H1 (cell line): ENCODE data around the gene PPME1. TPM values are rescaled to one million over a fixed set of nuclear protein-coding genes. Genes with fewer than 3 reads are reported as not detected.

Source experiments
- CTCF ChIA-PET: fragments of 300-600 bp; sonication (Branson Sonifier 250); formaldehyde crosslinking; loops from one replicate; lab custom pipeline; 2021; ENCODE audit not compliant: partially characterized antibody; lab: Charles Lee
- POLR2A ChIA-PET: fragments of 300-600 bp; sonication (Branson Sonifier 250); formaldehyde crosslinking; loops from one replicate; lab custom pipeline; 2021; ENCODE audit warnings: inconsistent platforms; ENCODE audit not compliant: partially characterized antibody; lab: Charles Lee
- DNase-seq, 2 experiments: peaks; one replicate each; pipeline versions ENCODE4 v3.0.0 to v3.0.0-alpha.2; 2010 to 2022; ENCODE audit warnings: low spot score in 2 of 2, low read depth in 1 of 2, mixed read lengths in 1 of 2
- FAIRE-seq: peaks from 2 replicates; lab custom pipeline; 2011; peaks lifted over from hg19 to GRCh38; lab: Jason Lieb, UNC
- H2AFZ ChIP-seq: 2 replicates; pipeline ENCODE4 v1.8.1; 2012; ENCODE audit warnings: low read length, inconsistent platforms
- H2AK5ac ChIP-seq: 2 replicates; pipeline ENCODE4 v1.6.1; 2013; ENCODE audit warnings: low read depth, low read length
- H2BK120ac ChIP-seq: replicated peaks from 2 replicates; pipeline ENCODE3; 2013; ENCODE audit warnings: low read depth, low read length, inconsistent platforms
- H2BK12ac ChIP-seq: 2 replicates; pipeline ENCODE4 v1.6.1; 2013; ENCODE audit warnings: low read depth, low read length
- H2BK15ac ChIP-seq: 2 replicates; pipeline ENCODE4 v1.6.1; 2013; ENCODE audit warnings: low read length
- H2BK20ac ChIP-seq: 2 replicates; pipeline ENCODE4 v1.6.1; 2013; ENCODE audit warnings: low read length
- H2BK5ac ChIP-seq: 2 replicates; pipeline ENCODE4 v1.6.1; 2013; ENCODE audit warnings: low read depth, low read length
- H3K14ac ChIP-seq: 2 replicates; pipeline ENCODE4 v1.6.1; 2013; ENCODE audit warnings: inconsistent platforms; ENCODE audit not compliant: insufficient read length
- H3K18ac ChIP-seq: 2 replicates; pipeline ENCODE4 v1.6.1; 2013; ENCODE audit warnings: low read length; ENCODE audit errors: extremely low read depth
- H3K23ac ChIP-seq: 2 replicates; pipeline ENCODE4 v1.6.1; 2013; ENCODE audit warnings: inconsistent platforms; ENCODE audit not compliant: insufficient read length
- H3K23me2 ChIP-seq: 2 replicates; pipeline ENCODE4 v1.6.1; 2013; ENCODE audit warnings: low read depth, low read length
- H3K27ac ChIP-seq: 2 replicates; pipeline ENCODE4 v1.6.1; 2011; ENCODE audit warnings: low read depth, low read length, inconsistent platforms
- H3K27me3 ChIP-seq, 4 experiments: replicated peaks in 1 of 4; 1 replicate in 1 of 4; 2 replicates in 3 of 4; pipeline versions ENCODE4 v1.6.1 to v1.8.1; 2011 to 2013; ENCODE audit warnings: low read length in 3 of 4, mild to moderate bottlenecking in 3 of 4, inconsistent platforms in 2 of 4, mixed read lengths in 2 of 4, moderate library complexity in 1 of 4; ENCODE audit not compliant: control insufficient read depth in 3 of 4, insufficient read depth in 3 of 4; ENCODE audit errors: extremely low read depth in 1 of 4
- H3K36me3 ChIP-seq, 4 experiments: 2 replicates each; pipeline versions ENCODE4 v1.6.1 to v1.8.1; 2011 to 2013; ENCODE audit warnings: mild to moderate bottlenecking in 4 of 4, low read length in 3 of 4, moderate library complexity in 2 of 4, control low read depth in 1 of 4, inconsistent platforms in 1 of 4; ENCODE audit not compliant: insufficient read depth in 4 of 4, control insufficient read depth in 2 of 4
- H3K4ac ChIP-seq: replicated peaks from 2 replicates; pipeline ENCODE3; 2013; ENCODE audit warnings: low read length, low read depth, mixed read lengths, inconsistent platforms; ENCODE audit not compliant: insufficient read length
- H3K4me1 ChIP-seq, 4 experiments: replicated peaks in 1 of 4; 1 replicate in 1 of 4; 2 replicates in 3 of 4; pipeline versions ENCODE4 v1.6.1 to v1.8.1; 2011 to 2013; ENCODE audit warnings: low read length in 3 of 4, inconsistent platforms in 2 of 4, mixed read lengths in 1 of 4; ENCODE audit not compliant: insufficient read depth in 4 of 4, control insufficient read depth in 3 of 4
- H3K4me2 ChIP-seq, 2 experiments: 2 replicates each; pipeline versions ENCODE4 v1.6.1 to v1.8.1; 2011 to 2013; ENCODE audit warnings: low read depth in 2 of 2, low read length in 2 of 2, control low read depth in 1 of 2, inconsistent platforms in 1 of 2, mild to moderate bottlenecking in 1 of 2; ENCODE audit not compliant: insufficient read depth in 1 of 2
- H3K4me3 ChIP-seq, 4 experiments: fragments of 200-600, 300-600 bp in 1 of 4; sonication (generic), shearing (Covaris generic), sonication (Bioruptor Twin) in 1 of 4; 2 replicates each; pipeline versions ENCODE4 v1.5.1 to v1.8.1; 2011 to 2016; ENCODE audit warnings: low read length in 4 of 4, low read depth in 3 of 4, control low read depth in 2 of 4, inconsistent platforms in 2 of 4, mild to moderate bottlenecking in 2 of 4, mixed read lengths in 1 of 4, moderate library complexity in 1 of 4; ENCODE audit not compliant: insufficient read depth in 2 of 4; ENCODE audit errors: extremely low read depth in 1 of 4
- H3K56ac ChIP-seq: replicated peaks from 2 replicates; pipeline ENCODE3; 2013; ENCODE audit warnings: low read depth, mild to moderate bottlenecking, mixed read lengths, low read length, inconsistent platforms; ENCODE audit not compliant: insufficient read length
- H3K79me1 ChIP-seq: 2 replicates; pipeline ENCODE4 v1.6.1; 2013; ENCODE audit warnings: low read depth, low read length, control low read depth
- H3K79me2 ChIP-seq, 2 experiments: 2 replicates each; pipeline versions ENCODE4 v1.6.1 to v1.8.1; 2012 to 2013; ENCODE audit warnings: low read length in 2 of 2, mild to moderate bottlenecking in 2 of 2, inconsistent platforms in 1 of 2; ENCODE audit not compliant: insufficient read depth in 2 of 2, control insufficient read depth in 1 of 2
- H3K9ac ChIP-seq, 4 experiments: replicated peaks in 1 of 4; 1 replicate in 1 of 4; 2 replicates in 3 of 4; pipeline versions ENCODE4 v1.6.1 to v1.8.1; 2011 to 2013; ENCODE audit warnings: low read depth in 3 of 4, low read length in 3 of 4, control low read depth in 2 of 4, mild to moderate bottlenecking in 2 of 4, moderate library complexity in 2 of 4, inconsistent platforms in 1 of 4; ENCODE audit errors: extremely low read depth in 1 of 4
- H3K9me3 ChIP-seq, 2 experiments: 2 replicates each; pipeline versions ENCODE4 v1.6.1 to v1.8.1; 2012 to 2013; ENCODE audit warnings: mild to moderate bottlenecking in 2 of 2, moderate library complexity in 2 of 2, control low read depth in 1 of 2, inconsistent platforms in 1 of 2, low read depth in 1 of 2, low read length in 1 of 2, mixed read lengths in 1 of 2; ENCODE audit not compliant: insufficient read depth in 2 of 2
- H4K20me1 ChIP-seq, 2 experiments: replicated peaks in 1 of 2; 2 replicates each; pipeline versions ENCODE3 to v1.8.1; 2011 to 2013; ENCODE audit warnings: inconsistent platforms in 2 of 2, low read length in 2 of 2, mild to moderate bottlenecking in 1 of 2; ENCODE audit not compliant: insufficient read depth in 2 of 2, control insufficient read depth in 1 of 2
- H4K5ac ChIP-seq: 2 replicates; pipeline ENCODE4 v1.6.1; 2013; ENCODE audit warnings: low read length, low read depth, mixed read lengths, inconsistent platforms; ENCODE audit not compliant: insufficient read length
- H4K8ac ChIP-seq: 2 replicates; pipeline ENCODE4 v1.8.0; 2013; ENCODE audit warnings: mild to moderate bottlenecking, moderate library complexity, low read length, inconsistent platforms; ENCODE audit not compliant: insufficient read depth; ENCODE audit errors: extremely low read depth
- H4K91ac ChIP-seq: replicated peaks from 2 replicates; pipeline ENCODE3; 2013; ENCODE audit warnings: low read length, mixed read lengths, inconsistent platforms; ENCODE audit not compliant: insufficient read length
- ATF3 ChIP-seq: IDR thresholded peaks from 2 replicates; pipeline ENCODE4 v1.6.1; 2011; ENCODE audit warnings: low read depth, mild to moderate bottlenecking, low read length; ENCODE audit not compliant: insufficient read depth
- E2F6 ChIP-seq: IDR thresholded peaks from 2 replicates; pipeline ENCODE4 v1.6.1; 2012; ENCODE audit warnings: inconsistent platforms
- HDAC2 ChIP-seq, 2 experiments: fragments of 300-600 bp in 1 of 2; sonication (generic) in 1 of 2; IDR thresholded peaks; 2 replicates each; pipeline ENCODE4 v1.6.1; 2011 to 2012; ENCODE audit warnings: low read depth in 2 of 2, low read length in 2 of 2, mild to moderate bottlenecking in 2 of 2, moderate library complexity in 2 of 2, borderline replicate concordance in 1 of 2, inconsistent platforms in 1 of 2
- MAX ChIP-seq: IDR thresholded peaks from 2 replicates; pipeline ENCODE4 v1.6.1; 2012; ENCODE audit warnings: inconsistent platforms
- NANOG ChIP-seq: IDR thresholded peaks from 2 replicates; pipeline ENCODE4 v1.6.1; 2011; ENCODE audit warnings: low read length, low read depth, mild to moderate bottlenecking, inconsistent platforms; ENCODE audit not compliant: insufficient read depth, poor library complexity, severe bottlenecking
- NRF1 ChIP-seq: IDR thresholded peaks from 2 replicates; pipeline ENCODE4 v1.6.1; 2011; ENCODE audit warnings: mild to moderate bottlenecking, low read depth, low read length, improper control_type of control experiment
- SAP30 ChIP-seq: fragments of 300-600 bp; sonication (generic); IDR thresholded peaks from 2 replicates; pipeline ENCODE4 v1.7.1; 2012; ENCODE audit warnings: low read length, moderate library complexity, mild to moderate bottlenecking, inconsistent platforms; ENCODE audit not compliant: insufficient read depth, insufficient replicate concordance
- SRF ChIP-seq: IDR thresholded peaks from 2 replicates; pipeline ENCODE4 v1.6.1; 2011; ENCODE audit warnings: mild to moderate bottlenecking, low read depth, low read length, moderate library complexity
- TCF12 ChIP-seq: IDR thresholded peaks from 2 replicates; pipeline ENCODE4 v1.6.1; 2011; ENCODE audit warnings: low read depth, mild to moderate bottlenecking, low read length
- WGBS, 2 experiments: shearing (Covaris generic) in 1 of 2; methylation state at CpG; one replicate each; pipeline versions ENCODE4 v1.1.6 to v1.1.7; 2013 to 2015; ENCODE audit warnings: low lambda C conversion rate in 2 of 2, mixed read lengths in 2 of 2, inconsistent platforms in 1 of 2, low coverage in 1 of 2, missing lambda C conversion rate in 1 of 2; ENCODE audit not compliant: insufficient replicate concordance in 2 of 2, insufficient coverage in 1 of 2, insufficient read length in 1 of 2; ENCODE audit errors: extremely low coverage in 1 of 2, missing lambda C conversion rate in 1 of 2; 5-methylcytosine and 5-hydroxymethylcytosine counted together
- polyA plus RNA-seq, 7 experiments: library from polyadenylated mRNA; depleted of rRNA in 3 of 7; stranded (reverse) in 5 of 7; unstranded in 2 of 7; fragments of >200 nt in 5 of 7; fragments of 200-250 nt in 2 of 7; gene quantifications; 1 replicate in 5 of 7; 2 replicates in 1 of 7; 4 replicates in 1 of 7; pipeline versions ENCODE4 v1.2.1 to v1.2.3, GENCODE V29; 2011 to 2013; ENCODE audit warnings: missing spikeins in 2 of 7, mixed read lengths in 2 of 7
- total RNA-seq: library from RNA; stranded (reverse); fragmentation: NEBNext Ultra II Directional; extraction: Animal tissue kit (Norgen Biotek cat#: 25700); gene quantifications from 2 replicates; pipeline ENCODE4 v1.2.1, GENCODE V29; 2021

Gene PPME1
- total and polyA plus RNA-seq, 2 of the 8 experiments (the other 6 are each of a cell fraction or from before 2014, with no cell fraction given) = 55.1 to 64.5 TPM

DNA sequence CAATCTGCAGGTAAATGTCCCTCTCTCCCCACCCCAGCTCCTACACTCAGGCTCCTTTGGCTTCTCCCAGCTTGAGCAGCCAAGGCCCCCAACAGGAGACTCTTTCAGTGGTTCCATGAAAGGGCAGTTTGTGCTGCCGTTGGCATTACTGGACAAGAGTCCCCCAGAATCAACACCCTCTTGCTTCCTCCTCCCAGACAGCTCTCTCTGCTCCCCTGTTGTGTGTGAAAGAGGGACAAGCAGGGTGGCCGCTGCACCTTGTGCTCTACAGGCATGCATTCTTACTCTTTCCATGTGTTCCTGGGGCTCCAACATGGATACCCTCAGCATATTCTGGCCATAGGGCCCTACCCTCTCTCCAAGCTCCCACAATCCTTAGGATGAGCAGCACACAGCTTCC, 91.6 kb downstream of the PPME1 start:
- no peak overlapping the region for H4K8ac ChIP-seq
- no peaks in the 10 kb centered on the region for H3K4me1 ChIP-seq
- H4K91ac ChIP-seq = no peak overlapping the region
- H3K79me1 ChIP-seq = no peaks in the 10 kb centered on the region; the same call in 1 of the 2 replicates
- no peak for DNase-seq
- no peaks in the 10 kb centered on the region for H3K79me2 ChIP-seq
- H3K27ac ChIP-seq = no peak overlapping the region
- no peak overlapping the region for H2AK5ac ChIP-seq
- H3K4me3 ChIP-seq = no peak overlapping the region
- H4K20me1 ChIP-seq = no peaks in the 10 kb centered on the region
- H3K4ac ChIP-seq = no peak overlapping the region
- H3K14ac ChIP-seq = no peak overlapping the region
- H4K5ac ChIP-seq = no peak overlapping the region
- H3K9ac ChIP-seq = no peak overlapping the region
- CTCF ChIA-PET = interaction anchor here (0.6 to 1.7 kb wide), 3 partner anchors 10 to 188 kb away, joined by 3 to 8 read pairs (median 3); no protein-coding TSS in a partner anchor
- POLR2A ChIA-PET = no interaction called here
- H3K56ac ChIP-seq = no peak overlapping the region
- no peak overlapping the region for H2BK15ac ChIP-seq
- no peak for FAIRE-seq
- H3K36me3 ChIP-seq = no peaks in the 10 kb centered on the region
- H3K9me3 ChIP-seq = no peaks in the 10 kb centered on the region
- H3K4me2 ChIP-seq = no peak overlapping the region
- H2BK120ac ChIP-seq = no peak overlapping the region
- no peak overlapping the region for H2BK5ac ChIP-seq
- H3K23me2 ChIP-seq = no peaks in the 10 kb centered on the region
- no peak overlapping the region for H3K18ac ChIP-seq
- no peak overlapping the region for H2AFZ ChIP-seq
- H2BK20ac ChIP-seq = no peak overlapping the region
- no peaks in the 10 kb centered on the region for H3K27me3 ChIP-seq
- 79% methylated on average over 2 of the region's 2 CpGs; no CpG with 5 or more reads in 1 of the 2 experiments for WGBS, 2 experiments
- no peak overlapping the region for H2BK12ac ChIP-seq
- no peak overlapping the region for H3K23ac ChIP-seq
- no peak for TF ChIP-seq SAP30
- no peak for TF ChIP-seq ATF3
- TF ChIP-seq SRF = no peak
- TF ChIP-seq TCF12 = no peak
- no peak for TF ChIP-seq HDAC2 (IDR thresholded peaks at IDR 0.05; ENCODE audit: borderline replicate concordance in 1 of 2, low read depth in 2 of 2, low read length in 2 of 2)
- no peak for TF ChIP-seq MAX
- TF ChIP-seq NANOG = no peak
- no peak for TF ChIP-seq E2F6
- TF ChIP-seq NRF1 = no peak
